ENCODE data around the gene UNC119B. TPM values are rescaled to one million over a fixed set of nuclear protein-coding genes. Genes with fewer than 3 reads are reported as not detected.
A peak's percentile ranks its signal among the peaks of the same experiment; 100 is the strongest.

Gene UNC119B
- total RNA-seq, 4 donors from 2014 or later: 20.4 to 27.1 (median 22.1) TPM

GRCh38 chr12:120763250-120763649 lies 53.0 kb downstream of the UNC119B start:
- H3K9me3 ChIP-seq: no peaks in the 10 kb centered on the region
- no peak for DNase-seq (ENCODE audit: low spot score in 2 of 2)
- no peaks in the 10 kb centered on the region for H3K27me3 ChIP-seq
- H3K4me3 ChIP-seq: no peak overlapping the region
- peaks cover 0 to 72% (median 9%) of the 10 kb centered on the region in 3 donors for H3K36me3 ChIP-seq
- 58% methylated on average over 3 of the region's 3 CpGs for WGBS, 2 donors
- H3K27ac ChIP-seq: peak overlapping the region in 1 of 4 donors; percentile 87
- TF ChIP-seq CTCF (IDR thresholded peaks at IDR 0.05) (no peak), POLR2A (IDR thresholded peaks at IDR 0.05) (no peak), EP300 (IDR thresholded peaks at IDR 0.05) (no peak)
- peaks cover 0 to 18% (median 7%) of the 10 kb centered on the region in 4 donors for H3K4me1 ChIP-seq

- Histone ChIP-seq H3K4me3 (no peak overlapping the region), H3K36me3 (peaks cover 0 to 75% (median 14%) of the 10 kb centered on the region in 3 donors), H3K27ac (no peak overlapping the region), H3K27me3 (no peaks in the 10 kb centered on the region), H3K9me3 (no peaks in the 10 kb centered on the region), H3K4me1 (peaks cover 0 to 18% (median 7%) of the 10 kb centered on the region in 4 donors)
- TF ChIP-seq EP300 (IDR thresholded peaks at IDR 0.05): no peak
- no peak for TF ChIP-seq CTCF (IDR thresholded peaks at IDR 0.05)
- WGBS, 2 donors: 88% methylated on average over 9 of the region's 9 CpGs
- DNase-seq (ENCODE audit: low spot score in 2 of 2): no peak
Observed at GRCh38 chr12:120764816-120765215, 54.6 kb downstream of the UNC119B start.

- H3K36me3 ChIP-seq: peaks cover 0 to 62% (median 14%) of the 10 kb centered on the region in 3 donors
- no peak for DNase-seq (ENCODE audit: low spot score in 2 of 2)
- no peak for TF ChIP-seq POLR2A (IDR thresholded peaks at IDR 0.05)
- TF ChIP-seq EP300 (IDR thresholded peaks at IDR 0.05): no peak
- TF ChIP-seq CTCF (IDR thresholded peaks at IDR 0.05): no peak
- 75 to 93% methylated on average over 5 of the region's 5 CpGs for WGBS, 2 donors
- no peak overlapping the region for H3K4me3 ChIP-seq
- no peak overlapping the region for H3K27ac ChIP-seq
- H3K9me3 ChIP-seq: no peaks in the 10 kb centered on the region
- H3K4me1 ChIP-seq: peaks cover 0 to 19% (median 3%) of the 10 kb centered on the region in 4 donors
- no peaks in the 10 kb centered on the region for H3K27me3 ChIP-seq
Observed at GRCh38 chr12:120766566-120766965, 56.3 kb downstream of the UNC119B start.

- peaks cover 0 to 11% (median 0%) of the 10 kb centered on the region in 4 donors for H3K4me1 ChIP-seq
- H3K27me3 ChIP-seq: no peaks in the 10 kb centered on the region
- 87 to 94% methylated on average over 11 of the region's 11 CpGs for WGBS, 2 donors
- H3K36me3 ChIP-seq: peaks cover 0 to 62% (median 14%) of the 10 kb centered on the region in 3 donors
- no peak overlapping the region for H3K4me3 ChIP-seq
- H3K9me3 ChIP-seq: no peaks in the 10 kb centered on the region
- no peak for TF ChIP-seq CTCF (IDR thresholded peaks at IDR 0.05)
- no peak for TF ChIP-seq EP300 (IDR thresholded peaks at IDR 0.05)
- H3K27ac ChIP-seq: no peak overlapping the region
- no peak for DNase-seq (ENCODE audit: low spot score in 2 of 2)
Observed at GRCh38 chr12:120767071-120768024, 57.1 kb downstream of the UNC119B start.

GRCh38 chr12:120771097-120771496 lies 60.8 kb downstream of the UNC119B start:
- DNase-seq (ENCODE audit: low spot score in 2 of 2): no peak
- 68 to 83% methylated on average over 11 of the region's 11 CpGs for WGBS, 2 donors
- H3K36me3 ChIP-seq: peaks cover 0 to 30% (median 14%) of the 10 kb centered on the region in 3 donors

More at GRCh38 chr12:120771097-120771496, 60.8 kb downstream of the UNC119B start:
- Histone ChIP-seq H3K9me3 (no peaks in the 10 kb centered on the region), H3K27ac (peak overlapping the region in 2 of 4 donors; percentile 8 to 10), H3K27me3 (no peaks in the 10 kb centered on the region), H3K4me1 (peaks cover 0 to 16% (median 5%) of the 10 kb centered on the region in 4 donors), H3K4me3 (no peak overlapping the region)
- TF ChIP-seq CTCF (IDR thresholded peaks at IDR 0.05) (no peak), EP300 (IDR thresholded peaks at IDR 0.05) (no peak), POLR2A (IDR thresholded peaks at IDR 0.05) (no peak)

All from tibial nerve (tissue), 4 donors.